Measurements from ENCODE around the gene RPS6KA5.

Gene RPS6KA5

DNA sequence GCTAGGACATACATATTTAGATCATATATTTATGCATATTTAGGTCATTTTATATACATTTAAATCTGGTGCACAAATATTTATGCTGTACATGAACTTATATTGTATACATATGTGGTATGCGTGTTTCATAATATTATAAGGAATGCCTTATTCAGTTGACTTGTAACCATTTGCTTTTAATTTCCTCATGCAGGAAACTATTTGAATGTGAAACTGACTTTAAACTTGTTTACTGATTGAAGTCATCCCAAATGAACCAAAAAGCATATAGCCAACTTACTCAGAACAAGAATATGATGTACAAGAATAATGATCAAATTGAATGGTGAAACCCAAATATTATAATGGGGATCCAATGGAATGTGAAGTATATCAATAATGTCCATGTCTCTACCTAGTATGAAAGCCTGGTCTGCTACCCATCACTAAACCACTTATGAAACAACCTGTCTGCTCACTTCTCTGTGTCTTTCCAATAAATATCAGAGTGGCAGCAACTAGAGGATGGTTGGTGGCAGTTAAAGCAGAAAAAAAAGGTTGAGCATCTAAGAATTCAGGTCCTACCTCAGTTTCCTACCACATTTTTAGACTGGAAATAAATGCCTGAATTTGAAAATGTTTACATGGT lies 38.3 kb downstream of the RPS6KA5 start:
- no peak for DNase-seq

DNA sequence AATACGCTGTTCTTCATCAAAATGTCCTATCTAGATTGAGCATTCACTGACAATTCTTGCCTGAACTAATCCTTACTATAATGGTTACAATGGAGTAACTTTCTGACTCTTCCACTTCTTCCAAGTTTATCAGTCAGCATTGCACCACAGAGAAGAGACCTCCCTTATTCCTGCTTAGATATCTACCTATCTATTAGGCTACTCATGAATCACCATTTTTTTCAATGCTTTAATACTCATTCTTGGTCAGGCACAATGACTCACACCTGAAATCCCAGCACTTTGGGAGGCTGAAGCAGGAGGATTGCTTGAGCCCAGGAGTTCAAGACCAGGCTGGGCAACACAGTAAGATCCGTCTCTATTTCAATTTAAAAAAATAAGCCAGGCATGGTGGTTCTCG lies 39.3 kb downstream of the RPS6KA5 start:
- no peak for DNase-seq

DNA sequence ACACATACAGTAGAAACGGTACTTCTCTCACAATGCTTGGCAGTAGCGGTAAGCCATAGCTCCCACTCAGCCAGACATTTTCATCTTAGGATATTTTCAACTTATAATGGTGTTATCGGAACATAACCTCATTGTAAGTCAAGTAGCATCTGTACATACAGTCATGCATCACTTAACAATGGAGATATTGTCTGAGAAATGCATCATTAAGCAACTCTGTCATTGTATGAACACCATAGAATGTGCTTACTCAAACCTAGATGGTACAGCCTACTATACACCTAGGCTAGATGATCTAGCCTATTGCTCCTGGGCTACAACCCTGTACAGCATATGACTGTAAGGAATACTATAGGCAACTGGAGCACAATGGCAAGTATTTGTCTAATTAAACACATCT lies 40.8 kb downstream of the RPS6KA5 start:
- DNase-seq = no peak

DNA sequence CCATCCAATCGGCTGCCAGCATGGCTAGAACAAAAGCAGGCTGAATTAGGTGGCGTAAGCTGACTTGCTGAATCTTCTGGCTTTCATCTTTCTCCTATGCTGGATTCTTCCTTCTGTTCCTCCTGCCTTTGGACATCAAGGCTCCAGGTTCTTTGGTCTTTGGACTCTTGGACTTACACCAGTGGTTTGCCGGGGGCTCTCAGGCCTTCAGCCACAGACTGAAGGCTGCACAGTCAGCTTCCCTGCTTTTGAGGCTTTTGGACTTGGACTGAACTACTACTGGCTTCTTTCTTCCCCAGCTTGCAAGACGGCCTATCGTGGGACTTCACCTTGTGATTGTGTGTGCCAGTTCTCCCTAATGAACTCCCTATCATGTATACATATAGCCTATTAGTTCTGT lies 42.0 kb downstream of the RPS6KA5 start:
- DNase-seq = no peak

DNA sequence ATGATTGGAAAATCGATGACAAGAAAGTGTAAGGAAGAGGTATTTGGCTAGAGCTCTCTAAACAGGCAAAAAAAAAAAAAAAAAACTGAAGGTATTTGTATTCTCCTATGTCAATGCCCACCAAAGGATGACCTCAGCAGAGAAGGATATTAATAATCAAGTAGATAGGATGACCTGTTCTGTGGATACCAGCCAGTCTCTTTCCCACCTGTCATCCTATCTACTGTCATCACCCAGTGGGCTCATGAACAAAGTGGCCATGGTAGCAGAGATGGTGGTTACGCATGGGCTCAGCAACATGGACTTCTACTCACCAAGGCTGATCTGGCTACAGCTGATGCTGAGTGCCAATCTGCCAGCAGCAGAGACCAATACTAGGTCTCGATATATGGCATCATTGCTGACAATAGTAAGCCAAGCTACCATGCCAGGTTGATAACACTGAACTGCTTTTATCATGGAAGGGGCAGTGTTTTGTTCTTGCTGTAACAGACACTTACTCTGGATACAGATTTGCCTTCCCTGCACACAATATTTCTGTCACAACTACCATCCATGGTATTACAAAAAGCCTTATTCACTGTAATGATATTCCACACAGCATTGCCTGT lies 43.5 kb downstream of the RPS6KA5 start:
- DNase-seq = no peak

DNA sequence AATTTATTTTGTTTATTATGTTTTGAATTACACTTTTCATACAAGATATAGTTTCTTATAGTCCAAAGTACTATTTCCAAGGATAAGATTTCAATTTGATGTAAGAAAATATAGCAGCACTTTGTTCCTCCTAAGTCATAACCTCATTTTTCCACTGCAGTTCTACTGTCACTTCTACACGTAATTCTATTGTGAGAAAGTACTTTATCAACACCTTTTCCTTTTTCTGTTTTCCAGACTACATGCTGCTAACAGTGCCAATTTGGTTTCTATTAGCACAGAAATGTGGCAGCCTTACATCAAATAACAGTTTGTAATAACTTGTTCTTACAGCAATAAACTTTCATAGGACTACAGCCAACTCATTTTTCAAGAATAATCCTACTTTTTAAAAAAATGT lies 45.0 kb downstream of the RPS6KA5 start:
- no peak for DNase-seq

DNA sequence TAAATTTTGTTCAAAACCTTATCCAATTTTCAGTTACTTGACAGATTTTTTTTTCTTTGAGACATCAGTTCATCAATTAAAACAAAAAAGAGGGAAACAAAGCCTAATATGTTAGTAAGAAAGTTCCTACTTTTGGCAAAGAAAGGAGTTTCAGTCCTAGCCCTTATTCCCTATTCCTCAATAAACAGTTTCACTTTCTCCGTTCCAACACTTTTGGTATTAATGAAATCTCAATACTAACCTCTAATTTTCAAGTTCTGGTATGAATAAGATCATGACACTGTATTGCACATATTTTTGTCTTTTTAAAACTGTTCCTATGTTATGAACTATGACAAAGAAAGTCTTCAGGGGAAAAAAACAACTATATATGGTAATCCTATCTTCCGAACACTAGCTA lies 48.4 kb downstream of the RPS6KA5 start:
- no peak for DNase-seq

DNA sequence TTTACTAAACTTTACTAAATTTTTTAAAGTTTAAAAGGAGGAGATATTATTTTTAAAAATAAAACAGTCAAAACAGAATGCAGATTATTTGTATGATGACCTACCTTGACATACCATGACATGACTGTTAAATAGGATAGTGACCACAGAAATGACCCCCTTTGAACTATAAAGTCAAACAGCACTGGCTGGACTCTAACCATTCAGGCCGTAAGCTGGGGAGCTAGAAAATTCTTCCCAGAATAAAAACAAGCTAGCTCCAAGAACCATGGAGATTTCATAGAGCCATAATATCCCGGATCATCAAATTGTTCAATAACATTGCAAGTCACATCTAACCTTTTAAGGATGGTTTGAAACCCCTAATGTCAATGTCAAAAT lies 50.3 kb downstream of the RPS6KA5 start:
- DNase-seq = no peak

DNA sequence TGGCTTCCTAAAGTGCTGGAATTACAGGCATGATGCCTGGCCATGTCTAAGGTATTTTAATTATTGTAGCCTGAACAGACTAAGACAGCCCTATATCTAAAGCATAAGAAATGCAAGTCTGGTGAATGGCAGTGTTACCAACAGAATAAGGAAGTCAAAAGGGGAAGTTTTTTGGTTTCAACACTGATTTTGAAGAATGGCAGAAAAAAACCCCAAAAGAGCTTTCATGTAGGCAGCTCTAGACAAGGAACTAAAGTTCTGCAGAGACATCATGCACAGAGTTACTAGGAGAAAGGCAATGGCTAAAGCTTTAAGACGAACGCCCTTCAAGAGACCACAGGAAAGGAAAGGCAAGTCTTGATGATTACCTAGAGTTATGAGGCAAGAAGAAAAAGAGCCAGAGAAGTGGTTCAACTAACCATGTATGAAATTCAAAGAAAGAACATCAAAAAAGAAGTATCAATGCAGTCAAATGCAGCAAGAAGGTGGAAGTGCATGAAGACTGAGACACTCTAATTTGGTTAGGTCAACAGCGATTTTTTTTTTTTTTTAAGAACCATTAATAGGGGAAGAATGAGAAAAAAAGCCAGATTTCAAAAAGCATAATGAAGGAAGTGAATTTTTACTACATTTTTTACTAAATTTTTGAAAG lies 50.8 kb downstream of the RPS6KA5 start:
- no peak for DNase-seq

DNA sequence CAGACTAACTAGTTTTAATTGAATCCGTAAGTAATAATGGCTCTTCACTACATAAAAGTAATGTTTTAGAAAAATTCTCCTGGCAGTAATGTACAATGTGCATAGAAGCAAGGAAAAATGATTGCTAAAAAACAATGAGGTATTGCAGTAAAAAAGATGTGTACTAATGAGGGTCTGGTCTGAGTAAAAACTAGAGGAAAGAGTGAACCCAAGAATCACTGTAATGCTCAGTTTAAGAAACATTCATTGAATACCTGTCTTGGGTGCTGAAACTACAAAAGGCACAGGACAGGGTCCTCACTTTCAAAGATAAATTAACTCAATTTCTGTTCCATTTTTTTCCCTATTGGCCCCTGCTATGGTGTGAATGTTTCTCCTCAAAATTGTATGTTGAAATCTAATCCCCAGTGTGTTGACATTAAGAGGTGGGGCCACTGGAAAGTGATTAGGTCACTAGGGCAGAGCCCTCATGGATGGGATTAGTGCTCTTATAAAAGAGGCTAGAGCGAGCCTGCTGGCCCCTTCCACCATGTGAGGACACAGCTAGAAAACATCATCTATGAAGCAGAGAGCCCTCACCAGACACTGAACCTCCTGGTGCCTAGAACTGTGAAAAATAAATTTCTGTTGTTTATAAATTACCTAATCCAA lies 51.6 kb downstream of the RPS6KA5 start:
- no peak for DNase-seq

DNA sequence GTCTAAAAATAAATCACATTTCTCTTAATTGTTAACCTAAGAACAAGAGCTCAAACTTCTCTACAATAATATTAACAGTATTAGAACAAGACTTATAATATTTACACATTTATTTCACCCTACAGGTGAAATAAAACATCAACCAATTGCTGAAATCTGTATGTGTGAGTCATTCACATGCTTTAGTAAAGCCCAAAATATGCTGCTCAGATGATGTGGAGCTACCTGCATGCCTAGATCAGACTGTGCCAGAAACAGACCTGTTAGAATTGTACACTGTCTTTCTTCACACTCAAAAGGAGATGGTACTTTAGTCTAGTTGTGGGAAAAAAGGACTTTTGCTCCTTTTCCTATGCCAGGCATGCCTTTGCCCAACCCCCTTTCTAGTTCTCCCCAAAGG lies 54.7 kb downstream of the RPS6KA5 start:
- DNase-seq = no peak

DNA sequence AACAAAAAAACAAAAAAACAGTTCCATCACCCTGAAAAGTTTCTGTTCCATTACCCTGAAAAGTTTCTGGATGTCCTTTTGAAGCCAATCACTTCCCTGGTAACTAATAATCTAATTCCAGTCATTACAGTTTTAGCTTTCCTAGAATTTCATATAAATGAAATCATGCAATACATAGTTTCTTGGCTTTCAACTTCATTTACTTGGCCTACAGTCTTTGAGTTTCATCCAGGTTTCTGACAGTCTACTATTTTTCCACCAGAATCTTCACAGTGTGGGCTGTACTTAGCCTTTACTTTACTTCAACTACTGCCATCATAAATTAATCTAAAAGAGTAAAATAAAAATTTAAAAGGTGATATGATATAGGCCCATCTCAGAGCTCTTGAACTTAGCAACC lies 55.5 kb downstream of the RPS6KA5 start:
- DNase-seq = no peak

DNA sequence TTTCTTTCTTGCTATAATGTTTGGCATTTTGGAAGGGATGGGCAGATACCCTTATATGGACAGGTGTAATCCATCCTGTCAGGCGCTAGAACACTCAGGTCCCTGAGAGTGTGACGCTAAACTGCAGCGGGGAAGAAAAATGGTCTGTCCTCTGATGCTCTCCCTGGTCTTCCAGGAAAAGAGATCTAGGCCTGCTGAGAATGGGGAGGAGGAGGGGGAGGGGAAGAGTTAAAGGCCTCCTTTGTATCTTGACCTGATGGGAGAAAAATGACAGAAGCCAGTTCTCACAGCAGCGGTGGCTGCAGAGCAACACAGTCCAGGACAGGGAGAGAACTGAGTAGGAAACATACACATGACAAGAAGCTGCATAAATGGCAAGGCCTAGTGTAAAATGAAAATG lies 61.1 kb downstream of the RPS6KA5 start:
- DNase-seq = no peak

DNA sequence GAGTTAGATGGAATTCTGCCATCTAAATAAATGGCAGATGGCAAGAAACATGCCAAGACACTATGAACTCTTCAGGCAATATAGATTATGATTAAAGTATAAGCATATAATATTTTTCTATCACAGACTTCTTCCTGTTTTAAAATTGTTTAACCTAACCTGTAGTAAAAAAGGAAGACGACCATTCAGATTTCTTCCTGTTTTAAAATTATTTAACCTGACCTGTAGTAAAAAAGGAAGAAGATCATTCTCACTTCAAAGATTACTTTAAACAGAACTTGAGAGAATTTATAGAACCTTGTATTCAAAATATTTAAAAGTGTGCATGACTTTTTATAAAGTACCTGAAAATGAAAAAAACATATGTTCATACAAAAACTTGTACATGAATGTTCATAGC lies 63.5 kb downstream of the RPS6KA5 start:
- DNase-seq = no peak

DNA sequence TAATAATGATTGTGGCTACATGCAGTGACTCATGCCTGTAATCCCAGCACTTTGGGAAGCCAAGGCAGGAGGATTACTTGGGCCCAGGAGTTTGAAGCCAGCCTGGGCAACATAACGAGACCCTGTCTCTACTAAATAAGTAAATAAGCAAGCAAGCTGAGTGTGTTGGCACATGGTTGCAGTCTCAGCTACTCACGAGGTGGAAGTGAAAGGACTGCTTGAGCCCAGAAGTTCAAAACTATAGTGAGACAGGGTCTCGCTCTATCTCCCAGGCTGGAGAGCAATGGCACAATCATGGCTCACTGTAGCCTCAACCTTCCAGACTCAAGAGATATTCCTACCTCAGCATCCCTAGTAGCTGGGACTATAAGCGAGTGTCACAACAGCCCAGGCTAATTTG lies 64.7 kb downstream of the RPS6KA5 start:
- DNase-seq = no peak

DNA sequence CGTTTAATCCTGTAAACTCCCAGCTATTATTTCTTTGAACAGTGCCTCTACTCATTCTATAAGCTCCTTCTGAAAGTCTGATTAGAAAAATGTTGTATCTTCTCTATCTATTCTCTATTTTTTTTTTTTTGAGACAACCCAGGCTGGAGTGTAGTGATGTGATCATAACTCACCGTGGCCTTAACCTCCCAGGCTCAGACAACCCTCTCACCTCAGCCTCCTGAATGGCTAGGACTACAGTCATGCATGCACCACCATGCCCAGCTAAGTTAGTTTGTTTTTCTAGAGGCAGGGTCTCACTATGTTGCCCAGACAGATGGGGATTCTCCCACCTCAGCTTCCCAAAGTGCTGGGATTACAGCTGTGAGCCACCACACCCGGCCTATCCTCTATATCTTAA lies 66.6 kb downstream of the RPS6KA5 start:
- DNase-seq = no peak

DNA sequence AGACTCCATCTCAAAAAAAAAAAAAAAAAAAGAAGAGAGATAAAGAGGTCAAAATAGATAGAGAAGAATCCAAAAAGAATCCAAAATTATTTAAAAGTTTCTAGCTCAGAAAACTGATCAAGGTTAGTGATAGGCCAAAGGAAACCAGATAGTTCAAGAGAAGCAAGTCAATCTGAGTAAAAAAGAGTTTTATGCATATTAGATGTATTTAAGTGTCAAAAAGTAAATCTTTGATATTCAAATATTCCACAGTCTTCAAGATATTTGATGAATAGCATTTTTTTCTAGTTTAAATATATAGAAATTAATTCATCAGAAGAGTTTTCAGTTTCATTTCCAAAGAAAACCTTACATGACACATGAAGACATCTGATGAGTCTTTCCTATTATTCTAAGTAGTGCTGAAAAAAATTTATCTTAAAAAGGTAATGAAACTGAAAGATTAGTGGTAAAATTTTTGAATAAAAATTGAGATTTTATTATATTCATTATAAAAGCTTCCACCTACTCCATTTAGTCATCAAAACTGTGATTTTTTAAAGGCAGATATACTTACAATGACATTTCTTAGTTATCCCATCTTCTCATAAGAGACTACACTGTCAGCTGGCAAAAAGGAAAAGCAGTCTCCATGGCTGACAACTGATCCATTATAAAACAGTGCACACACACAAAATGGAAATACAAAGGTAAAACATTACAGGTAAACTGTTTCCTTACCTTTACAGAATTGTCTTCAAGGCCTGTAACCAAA lies 68.6 kb downstream of the RPS6KA5 start:
- DNase-seq = no peak

DNA sequence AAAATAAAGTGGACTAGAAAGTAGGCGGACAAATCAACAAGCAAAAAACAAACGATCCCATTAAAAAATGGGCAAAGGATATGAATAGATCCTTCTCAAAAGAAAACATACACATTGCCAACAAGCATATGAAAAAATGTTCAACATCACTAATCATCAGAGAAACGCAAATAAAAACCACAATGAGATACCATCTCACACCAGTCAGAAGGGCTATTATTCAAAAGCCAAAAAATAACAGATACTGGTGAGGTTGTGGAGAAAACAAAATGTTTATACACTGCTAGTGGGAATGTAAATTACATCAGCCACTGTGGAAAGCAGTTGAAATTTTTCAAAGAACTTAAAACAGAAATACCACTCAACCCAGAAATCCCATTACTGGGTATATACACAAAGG lies 70.3 kb downstream of the RPS6KA5 start:
- DNase-seq = no peak

DNA sequence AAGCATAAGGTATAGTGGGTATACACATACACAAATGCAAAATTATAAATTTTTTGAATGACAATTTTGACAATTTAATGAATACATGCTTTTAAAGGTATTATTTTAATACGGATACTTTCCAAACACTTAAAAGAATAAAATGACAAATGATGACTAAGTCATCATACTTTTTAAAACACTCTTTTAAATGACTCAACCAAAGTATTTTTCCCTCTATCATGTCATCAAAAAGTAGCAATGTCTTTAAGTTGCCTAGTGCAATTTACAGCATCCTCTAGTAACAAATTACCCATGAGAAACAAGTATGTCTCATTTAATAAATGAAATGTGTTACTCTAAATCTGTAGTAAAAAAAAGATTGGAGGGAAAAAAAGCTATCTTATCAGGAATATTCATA lies 73.3 kb downstream of the RPS6KA5 start:
- no peak for DNase-seq

DNA sequence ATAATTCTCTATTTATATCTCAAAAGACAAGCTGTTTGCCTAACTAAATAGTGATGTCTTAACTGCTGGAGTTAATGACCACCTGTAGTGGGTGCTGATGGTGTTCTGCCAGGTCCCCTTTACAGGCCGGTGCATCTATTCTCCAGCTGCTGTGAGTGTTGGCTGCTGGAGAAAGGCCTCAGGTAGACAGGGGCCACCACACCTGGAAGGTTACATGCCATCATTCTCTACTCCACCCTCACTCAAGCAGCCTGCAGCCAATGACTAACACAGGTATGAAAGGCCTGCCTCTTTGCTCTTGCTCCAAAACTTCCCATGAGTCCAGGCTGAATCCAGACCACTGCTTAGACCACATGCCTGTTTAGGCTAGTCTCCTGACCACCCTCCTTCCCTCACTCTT lies 73.9 kb downstream of the RPS6KA5 start:
- no peak for DNase-seq

DNA sequence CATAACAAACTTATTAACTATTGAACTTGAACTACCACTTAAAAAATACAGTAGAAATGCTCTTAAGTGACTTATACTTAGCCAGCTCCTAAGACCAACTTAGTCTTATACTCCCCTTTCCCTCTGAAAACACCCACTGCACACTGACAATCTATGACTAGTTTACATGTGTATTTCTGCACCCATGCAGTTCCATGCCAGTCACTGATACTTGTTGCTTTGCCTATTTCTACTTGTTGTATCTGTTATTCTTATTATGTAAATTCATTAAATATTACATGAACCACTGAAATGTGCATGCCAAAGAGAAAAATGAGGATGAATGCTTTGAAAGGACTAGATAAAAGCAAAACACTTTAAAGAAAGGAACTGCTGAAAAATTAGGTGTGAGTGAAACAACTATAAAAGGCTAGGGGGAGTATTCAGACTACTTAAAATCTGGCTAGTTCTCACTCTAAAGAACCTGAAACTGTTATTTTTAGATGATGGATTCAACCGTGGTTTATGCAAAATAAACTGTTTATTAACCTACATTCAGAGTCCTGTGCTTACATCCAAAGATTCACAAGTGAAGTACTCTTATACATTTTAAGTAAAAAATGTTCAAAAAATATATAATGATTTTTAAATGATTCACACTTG lies 74.7 kb downstream of the RPS6KA5 start:
- DNase-seq = no peak

DNA sequence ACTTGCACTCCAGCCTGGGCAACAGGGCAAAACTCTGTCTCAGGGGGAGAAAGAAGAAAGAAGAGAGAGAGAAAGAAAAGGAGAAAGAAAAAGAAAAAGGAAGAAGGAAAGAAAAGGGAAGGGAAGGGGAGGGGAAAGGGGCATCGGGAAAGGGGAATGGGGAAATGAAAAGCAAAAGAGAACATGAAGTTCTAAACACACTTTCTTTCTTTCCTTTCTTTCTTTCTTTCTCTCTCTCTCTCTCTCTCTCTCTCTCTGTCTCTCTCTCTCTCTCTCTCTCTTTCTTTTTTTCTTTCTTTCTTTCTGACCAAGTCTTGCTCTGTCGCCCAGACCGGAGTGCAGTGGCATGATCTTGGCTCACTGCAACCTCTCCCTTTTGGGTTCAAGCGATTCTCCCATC lies 76.9 kb downstream of the RPS6KA5 start:
- no peak for DNase-seq

DNA sequence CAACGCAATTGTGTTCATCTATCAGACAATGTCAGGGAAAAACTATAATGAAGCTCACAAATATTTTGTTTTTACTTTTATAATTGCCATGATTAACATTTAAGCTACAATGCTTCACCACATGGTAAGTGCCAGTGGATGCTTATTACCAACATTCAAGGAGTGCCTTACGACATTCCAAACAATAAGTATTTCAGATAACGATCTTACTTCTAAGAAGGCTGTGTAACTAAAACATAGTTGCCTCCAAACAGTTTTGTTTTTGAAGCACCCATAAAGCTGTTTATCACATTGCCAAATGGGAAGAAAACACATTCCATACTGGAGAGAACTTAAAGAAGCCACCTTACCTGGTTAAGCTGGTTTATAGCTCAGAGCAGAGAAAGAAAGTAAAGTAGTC lies 78.8 kb downstream of the RPS6KA5 start:
- no peak for DNase-seq
